GM19468 (cell line): ENCODE results near the gene ZNF792.
"Not testable (repeated sequence)": the region's sequence is repeated elsewhere in the genome, so short reads cannot be mapped to it uniquely, and the experiment has no call there.

Experiments
- ATAC-seq: cut with Tn5 transposase; IDR thresholded peaks from one replicate; pipeline ENCODE4 v1.9.1; 2021; ENCODE audit warnings: mild to moderate bottlenecking, moderate library complexity, moderate number of reproducible peaks; ENCODE audit not compliant: unreplicated experiment; ENCODE audit errors: extremely low read depth

ZNF792 gene

DNA sequence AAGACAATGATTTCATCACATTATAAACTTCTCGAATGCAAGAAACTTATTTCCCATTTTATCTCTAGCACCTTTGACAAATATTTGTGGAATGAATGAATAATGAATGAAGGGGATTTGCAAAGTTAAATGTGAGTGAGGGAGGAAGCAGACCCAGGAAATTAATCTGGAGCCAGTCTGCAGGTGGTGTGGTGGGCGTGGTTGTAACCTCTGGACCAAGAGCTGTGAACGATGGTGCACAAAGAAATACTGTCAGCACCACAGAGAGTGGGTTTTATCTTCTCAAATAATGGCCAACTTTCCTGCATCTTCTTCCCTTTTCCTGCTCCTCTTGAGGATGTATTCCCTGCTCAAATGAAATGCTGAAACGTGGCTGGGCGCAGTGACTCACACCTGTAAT is 11.0 kb upstream of the ZNF792 start:
- ATAC-seq: no peak

DNA sequence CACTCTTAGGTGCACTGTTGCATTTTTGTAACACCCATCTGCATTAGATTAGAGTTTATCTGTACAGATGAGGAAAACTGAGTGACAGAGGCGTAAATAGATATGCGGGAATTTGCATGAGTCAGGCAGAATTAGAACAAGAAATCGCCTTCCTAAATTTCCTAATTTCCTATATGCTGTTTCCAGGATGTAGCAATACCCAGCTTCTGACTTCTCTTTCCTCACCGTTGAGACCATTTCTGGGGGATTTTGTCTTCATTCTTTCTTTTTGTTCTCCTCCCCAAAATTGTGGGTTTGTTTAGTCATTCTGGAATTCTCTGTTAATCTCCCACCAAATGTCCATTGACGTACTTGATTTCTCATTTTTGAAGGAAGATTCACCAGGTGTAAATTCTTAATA is 10.6 kb upstream of the ZNF792 start:
- no peak for ATAC-seq

DNA sequence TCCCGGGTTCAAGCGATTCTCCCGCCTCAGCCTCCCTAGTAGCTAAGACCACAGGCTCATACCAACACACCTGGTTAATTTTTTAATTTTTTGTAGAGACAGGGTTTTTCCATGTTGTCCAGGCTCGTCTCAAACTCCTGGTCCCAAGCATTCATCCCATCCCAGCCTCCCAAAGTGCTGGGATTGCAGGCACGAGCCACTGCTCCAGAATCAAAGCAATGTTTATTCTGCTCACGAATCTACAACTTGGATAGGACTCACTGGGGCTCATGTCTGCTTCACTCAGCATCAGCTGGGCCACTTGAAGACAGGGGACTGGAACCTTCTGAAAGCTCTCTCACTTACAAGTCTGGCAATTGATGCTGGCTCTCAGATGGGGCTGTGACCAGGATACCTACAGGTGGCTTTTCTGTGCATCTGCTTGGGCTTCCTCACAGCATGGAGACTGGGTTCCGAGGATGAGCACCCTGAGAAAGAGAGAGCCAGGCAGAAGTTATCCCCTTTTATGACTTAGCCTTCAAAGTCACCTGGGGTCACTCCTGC is 8.2 kb upstream of the ZNF792 start:
- ATAC-seq: no peak

DNA sequence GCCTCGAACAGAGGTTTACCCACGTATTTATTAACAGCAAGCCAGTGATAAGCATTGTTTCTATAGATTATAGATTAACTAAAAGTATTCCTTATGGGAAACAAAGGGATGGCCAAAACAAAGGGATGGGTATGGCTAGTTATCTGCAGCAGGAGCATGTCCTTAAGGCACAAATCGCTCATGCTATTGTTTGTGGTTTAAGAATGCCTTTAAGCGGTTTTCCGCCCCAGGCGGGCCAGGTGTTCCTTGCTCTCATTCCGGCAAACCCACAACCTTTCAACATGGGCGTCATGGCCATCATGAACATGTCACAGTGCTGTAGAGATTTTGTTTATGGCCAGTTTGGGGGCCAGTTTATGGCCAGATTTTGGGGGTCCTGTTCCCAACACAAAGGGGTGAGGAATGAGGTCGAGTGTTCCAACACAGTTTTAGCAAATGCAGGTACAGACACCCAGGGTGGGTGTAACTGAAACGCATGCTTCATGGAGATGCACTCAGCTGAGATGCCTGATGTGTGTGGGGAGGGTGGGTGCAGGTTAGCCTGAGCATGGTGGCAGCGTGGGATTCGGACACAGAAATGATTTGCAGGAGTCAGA is 6.3 kb upstream of the ZNF792 start:
- ATAC-seq: not testable (repeated sequence)

DNA sequence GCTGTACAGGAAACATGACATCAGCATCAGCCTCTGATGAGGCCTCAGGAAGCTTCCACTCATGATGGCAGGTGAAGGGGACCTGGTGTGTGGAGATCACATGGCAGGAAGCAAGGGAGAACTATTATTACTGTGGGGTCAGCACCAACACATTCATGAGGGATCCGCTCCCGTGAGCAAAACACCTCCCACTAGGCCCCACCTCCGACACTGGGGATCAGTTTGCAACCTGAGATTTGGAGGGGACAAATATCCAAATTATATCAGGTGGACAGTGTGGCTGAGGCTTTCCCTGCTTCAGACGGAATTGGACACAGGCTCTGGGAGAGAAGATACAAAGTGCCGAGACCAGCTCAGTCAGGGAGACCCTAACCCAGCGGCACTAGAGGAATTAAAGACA is 5.7 kb upstream of the ZNF792 start:
- ATAC-seq: no peak

DNA sequence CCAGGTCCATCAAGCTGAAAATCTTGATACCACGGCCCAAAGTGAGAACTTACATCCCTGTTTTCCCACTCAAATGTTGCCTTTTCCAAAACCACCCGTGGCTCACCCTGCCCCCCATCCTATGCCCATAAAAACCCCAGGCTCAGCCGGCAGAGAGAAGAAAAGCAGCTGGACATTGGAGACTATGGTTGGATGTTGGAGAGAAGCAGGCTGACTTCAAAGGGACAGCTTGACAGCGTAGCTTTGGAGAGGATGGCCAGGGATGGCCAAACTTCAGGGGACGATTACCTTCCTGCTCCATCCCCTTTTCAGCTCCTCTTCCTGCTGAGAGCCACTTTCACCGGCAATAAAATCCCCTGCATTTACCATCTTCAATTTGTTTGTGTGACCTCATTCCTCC is 3.5 kb upstream of the ZNF792 start:
- no peak for ATAC-seq

DNA sequence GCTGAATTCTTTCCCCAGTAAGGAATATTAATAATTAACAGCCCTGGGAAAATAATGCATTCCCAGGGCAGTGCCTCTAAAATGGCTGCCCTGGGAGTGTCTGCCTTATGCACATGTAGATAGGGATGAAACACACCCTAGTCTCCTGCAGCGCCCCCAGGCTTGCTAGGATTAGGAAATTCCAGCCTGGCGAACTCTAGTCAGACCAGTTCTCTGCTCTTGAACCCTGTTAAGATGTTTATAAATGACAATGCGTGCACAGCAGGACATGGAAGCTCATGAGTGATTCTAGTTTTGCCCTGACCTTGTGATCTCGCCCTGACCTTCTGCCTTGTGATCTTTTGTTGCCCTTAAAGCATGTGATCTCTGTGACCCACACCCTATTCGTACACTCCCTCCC is 1.5 kb upstream of the ZNF792 start:
- not testable (repeated sequence) for ATAC-seq

DNA sequence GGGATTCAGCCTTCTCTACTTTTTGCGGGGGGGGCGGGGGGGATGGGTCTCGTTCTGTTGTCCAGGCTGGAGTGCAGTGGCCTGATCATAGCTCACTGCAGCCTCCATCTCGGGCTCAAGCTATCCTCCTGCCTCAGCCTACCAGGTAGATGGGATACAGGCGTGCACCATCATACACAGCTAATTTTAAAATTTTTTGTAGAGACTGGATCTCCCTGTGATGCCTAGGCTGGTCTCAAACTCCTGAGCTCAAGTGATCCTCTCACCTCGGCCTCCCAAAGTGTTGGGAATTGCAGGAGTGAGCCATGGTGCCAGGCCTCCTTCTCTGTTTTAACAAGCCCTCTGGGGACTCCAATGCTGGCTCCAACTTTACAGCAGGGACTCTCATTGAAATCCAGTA is 569 bp upstream of the ZNF792 start:
- no peak for ATAC-seq

DNA sequence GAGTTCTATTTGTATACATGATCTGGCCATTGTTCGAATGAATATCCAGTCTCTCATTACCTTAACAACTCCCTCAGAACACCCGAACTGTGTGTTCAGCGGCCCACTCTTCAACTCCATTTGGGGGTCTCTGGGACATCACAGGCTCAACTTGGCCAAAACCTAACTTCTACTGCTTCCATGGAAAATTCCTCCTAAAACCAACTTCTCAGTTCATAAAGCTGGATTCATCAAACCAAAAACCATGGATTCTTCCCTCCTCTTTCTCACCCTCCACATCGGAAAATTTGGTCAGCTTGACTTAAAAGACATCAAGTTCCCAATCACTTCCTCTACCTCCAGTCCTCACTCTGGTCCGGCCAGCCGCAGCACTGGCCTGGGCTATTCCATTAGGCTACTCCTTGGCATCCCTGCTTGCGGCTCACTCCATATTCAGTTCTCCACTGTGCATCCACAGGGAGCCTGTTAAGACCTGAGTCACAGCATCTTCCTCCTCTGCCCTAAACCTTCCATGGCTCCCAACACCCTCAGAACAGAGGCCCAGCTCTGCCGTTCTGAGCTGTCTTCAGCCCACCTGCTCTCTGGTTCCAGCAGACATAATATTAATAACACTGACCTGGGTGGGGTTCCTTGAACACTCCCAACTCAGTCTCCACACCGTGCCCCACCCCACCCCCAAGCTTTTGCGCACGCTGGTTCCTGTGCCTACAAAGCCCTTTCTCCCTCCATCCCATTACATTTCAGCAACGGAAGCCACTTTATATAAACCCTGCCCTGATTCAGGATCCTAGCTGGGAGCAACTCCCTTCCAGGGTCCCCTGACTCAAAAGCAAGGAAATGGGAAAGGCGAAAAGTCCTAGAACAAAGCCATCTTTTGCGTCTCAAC is 1.1 kb downstream of the ZNF792 start:
- no peak for ATAC-seq

DNA sequence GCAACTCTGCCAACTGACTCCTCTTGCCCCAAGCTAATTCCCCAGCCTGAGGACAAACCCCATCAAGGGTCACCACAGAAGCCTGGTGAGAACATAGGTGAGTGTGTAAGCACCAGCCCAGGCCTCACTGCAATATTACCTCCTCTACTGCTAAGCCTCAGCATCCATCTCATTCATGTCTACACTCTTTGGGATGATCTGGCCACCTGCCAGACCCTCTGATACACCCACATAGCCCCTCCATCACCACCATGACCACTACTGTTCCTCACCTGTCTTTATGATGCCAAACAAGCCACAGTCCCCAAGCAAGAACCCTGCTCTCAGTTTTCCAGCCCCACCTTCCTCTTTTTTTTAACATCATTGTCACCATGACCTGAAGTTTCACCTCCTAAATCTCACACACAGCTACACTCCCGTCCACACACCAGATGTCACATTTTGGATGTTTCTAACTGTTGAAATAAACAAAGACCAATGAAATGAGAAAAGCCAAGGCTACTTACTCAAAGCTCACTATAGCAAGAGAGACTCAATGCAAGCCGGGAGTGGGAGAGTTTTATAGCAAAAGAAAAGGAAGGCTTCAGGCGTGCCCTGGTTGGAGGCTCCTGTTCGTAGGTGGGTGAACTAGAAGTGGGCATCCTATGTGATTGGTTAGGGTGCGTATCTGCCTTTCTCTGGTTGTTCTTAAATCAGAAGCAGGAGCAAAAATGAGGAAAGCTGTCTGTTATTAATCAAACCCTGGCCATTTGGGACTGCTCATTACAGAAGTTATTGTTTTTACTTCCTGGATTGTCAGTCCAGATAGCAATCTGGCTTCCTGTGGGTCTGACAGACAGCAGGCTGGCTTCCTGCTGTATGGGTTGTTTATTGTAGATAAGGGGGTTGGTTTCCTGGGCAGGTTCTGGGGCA is 2.0 kb downstream of the ZNF792 start:
- no peak for ATAC-seq

DNA sequence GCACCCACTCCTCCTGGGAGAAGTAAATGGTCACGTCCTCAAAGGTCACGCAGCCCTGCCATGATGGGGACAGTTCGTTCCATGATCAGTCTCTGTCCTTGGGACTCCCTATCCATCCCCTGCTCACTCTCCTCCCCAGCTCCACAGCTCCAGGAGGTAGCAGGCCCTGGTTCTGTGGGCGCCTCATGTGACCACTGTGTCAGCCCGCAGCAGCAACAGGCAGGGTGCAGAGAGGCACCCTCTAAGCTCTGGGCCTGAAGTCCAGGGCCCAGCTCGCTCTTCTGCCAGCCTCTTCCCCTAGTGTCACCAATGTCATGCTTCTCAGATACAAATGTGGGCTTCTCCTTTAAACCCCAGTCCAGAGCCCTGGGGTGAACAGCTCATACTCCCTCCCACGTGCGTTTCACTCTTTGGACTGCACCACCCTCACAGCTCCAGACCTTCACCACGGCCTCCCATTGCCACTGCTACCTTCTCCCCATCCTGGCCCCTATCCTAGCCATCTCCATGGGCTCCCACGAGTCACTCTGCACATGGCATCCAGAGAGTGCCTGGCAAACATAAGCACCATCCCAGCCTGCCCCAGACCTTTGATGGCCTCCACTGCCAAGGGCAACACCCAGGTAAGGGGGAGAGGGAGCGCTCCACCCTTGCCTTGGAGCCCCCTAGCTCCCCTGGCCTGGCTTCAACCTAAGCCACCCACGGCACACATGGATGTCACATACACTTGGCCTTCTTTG is 2.9 kb downstream of the ZNF792 start:
- ATAC-seq: no peak

DNA sequence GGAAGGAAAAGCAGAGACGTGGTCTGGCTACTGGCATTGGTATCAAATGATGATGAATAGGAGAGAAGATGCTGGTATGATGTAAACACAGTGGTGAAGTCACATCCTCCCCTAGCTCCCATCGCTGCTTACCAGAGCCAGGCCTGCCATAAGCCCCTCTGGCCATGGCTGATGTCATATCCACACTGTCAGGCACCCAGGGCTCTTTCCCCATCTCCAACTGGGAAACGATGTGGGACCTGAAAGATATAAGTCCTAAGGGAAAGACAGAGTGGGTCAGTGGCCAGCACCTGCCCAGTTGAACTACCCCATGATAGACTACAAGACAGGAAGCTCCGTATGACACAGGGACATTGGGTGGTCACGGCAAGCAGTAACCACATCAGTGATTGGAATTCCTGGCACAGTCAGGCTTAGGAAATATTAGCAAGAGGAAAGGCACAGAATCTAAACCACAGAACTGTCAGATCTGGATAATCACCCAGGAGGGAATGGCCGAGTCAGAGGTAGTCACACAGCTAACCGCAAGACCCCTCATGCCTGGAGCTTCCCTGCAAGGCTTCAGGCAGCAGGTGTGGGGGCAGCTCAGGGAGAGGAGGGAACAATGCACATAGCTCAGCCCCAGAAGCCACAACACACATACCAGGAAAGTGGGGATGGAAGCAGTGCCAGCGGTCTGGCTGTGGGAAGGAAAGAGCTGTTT is 3.8 kb downstream of the ZNF792 start:
- no peak for ATAC-seq

DNA sequence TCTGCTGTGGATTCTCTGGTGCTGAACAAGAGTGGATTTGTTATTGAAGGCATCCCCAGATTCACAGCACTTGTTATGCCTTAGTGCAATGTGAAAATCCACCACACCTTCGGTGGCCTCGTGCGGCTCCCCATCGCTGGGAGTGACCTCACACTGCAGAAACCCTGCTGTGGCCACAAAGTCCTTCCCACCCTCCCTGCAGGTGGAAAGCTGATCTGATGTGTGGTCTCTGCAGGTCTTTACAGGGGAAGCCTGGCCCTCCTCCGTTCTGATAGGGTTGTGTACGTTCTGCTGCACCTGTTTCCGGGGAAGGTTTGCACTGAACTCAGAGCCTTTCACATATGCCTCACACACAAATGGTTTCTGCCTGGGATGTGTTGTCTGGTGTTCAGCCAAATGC is 5.0 kb downstream of the ZNF792 start:
- no peak for ATAC-seq

DNA sequence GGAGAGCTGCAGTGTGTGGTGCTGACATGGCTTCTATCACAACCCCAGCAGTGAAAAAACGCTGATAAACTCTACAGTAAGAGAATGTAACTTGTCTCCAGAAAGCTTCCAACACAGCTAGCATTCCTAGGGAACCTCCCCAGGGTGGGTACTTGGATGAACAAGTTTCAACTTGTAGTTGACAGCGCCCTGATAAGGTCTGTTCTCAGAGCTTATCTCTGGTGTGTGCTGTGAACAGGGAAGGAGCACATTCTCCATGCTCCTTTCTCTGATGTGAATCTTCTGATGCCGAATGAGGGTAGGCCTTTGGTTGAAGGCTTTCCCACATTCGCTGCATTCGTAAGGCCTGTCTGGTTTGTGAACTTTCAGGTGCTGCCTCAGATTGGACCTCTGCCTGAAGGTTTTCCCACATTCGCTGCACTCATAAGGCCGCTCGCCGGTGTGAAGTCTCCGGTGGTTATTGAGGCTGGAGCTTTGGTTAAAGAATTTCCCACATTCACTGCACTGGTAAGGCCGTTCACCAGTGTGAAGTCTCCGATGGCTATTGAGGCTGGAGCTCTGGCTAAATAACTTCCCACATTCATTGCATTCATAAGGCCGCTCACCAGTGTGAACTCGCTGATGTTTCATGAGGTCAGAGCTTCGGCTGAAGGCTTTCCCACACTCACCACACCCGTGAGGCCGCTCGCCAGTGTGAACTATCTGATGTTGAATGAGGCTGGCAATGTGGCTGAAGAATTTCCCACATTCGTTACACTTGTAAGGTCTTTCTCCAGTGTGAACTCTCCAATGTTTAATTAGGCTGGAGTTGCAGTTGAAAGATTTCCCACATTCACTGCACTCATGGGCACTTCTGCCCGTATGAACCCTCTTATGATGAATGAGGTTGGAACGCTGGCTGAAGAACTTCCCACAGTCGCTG is 5.9 kb downstream of the ZNF792 start:
- ATAC-seq: no peak

DNA sequence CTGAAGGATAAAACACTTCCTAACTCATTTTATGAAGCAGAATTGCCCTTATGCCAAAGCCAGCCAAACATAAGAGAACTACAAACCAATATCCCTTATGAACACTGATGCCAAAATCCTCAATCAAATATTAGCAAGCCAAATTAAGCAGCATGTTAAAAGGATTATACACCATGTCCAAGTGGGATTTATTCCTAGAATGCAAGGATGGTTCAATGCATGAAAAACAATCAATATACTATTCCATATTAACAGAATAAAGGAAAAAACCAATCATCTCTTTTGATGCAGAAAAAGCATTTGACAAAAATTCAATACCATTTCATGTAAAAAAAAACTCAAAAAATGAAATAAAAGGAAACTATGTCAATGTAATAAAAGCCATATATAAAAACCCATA is 10.9 kb downstream of the ZNF792 start:
- ATAC-seq: no peak

DNA sequence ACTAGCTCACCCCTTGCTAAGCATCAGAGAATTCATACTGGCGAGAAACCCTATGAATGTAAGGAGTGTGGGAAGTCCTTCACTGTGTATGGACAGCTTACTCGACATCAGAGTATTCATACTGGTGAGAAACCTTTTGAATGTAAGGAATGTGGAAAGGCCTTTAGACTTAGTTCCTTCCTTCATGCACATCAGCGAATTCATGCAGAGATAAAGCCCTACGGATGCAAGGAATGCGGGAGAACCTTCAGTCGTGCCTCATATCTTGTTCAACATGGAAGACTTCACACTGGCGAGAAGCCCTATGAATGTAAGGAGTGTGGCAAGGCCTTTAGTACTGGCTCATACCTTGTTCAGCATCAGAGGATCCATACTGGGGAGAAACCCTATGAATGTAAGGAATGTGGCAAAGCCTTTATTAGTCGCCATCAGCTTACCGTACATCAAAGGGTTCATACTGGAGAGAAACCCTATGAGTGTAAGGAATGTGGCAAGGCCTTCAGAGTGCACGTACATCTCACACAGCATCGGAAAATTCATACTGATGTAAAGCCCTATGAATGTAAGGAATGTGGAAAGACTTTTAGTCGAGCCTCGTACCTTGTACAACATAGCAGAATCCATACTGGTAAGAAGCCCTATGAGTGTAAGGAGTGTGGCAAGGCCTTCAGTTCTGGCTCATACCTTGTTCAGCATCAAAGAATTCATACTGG is 20.0 kb downstream of the ZNF792 start:
- no peak for ATAC-seq

DNA sequence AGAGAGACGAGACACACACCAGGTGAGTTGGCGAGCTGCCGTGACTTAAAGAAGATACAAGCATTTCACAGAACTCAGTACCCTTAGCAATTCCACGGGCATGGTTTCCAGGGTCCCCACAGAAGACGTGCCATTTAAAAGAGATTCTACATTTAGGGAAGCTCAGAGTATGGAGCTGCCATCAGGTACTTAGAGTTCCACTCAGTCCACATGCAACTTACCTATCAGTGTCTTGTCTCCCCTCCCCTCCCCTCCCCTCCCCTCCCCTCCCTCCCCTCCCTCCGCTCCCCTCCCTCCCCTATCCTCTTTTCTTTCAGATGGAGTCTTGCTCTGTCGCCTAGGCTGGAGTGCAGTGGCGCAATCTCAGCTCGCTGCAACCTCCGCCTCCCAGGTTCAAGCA is 25.1 kb downstream of the ZNF792 start:
- ATAC-seq: no peak

DNA sequence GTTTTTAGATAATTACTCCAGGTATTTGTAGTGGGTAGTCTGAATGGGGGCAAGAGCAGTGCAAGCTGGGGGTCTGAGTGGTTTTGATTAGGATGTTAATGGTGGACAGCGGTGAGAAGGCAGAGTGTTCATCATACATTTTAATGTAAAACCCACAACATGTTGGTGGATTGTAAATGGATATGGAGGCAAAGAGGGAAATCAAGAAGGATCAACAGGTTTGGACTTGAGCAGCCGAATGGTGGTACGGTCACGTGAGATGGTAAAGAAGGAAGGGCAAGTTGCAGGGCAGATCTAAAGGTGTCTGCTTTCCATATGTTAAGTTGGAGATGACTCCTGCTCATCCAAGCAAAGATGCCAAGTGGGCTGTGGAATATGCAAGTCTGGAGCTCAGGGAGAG is 27.8 kb downstream of the ZNF792 start:
- no peak for ATAC-seq
